Measurements from ENCODE around the gene PPFIA2. TPM values are rescaled to one million over a fixed set of nuclear protein-coding genes. Genes with fewer than 3 reads are reported as not detected.

PPFIA2 gene
- total RNA-seq (2014; rRNA removed): not detected in 2 replicates
- percentile 10 among the genes with signal in this experiment for Bru-seq, nascent RNA
- percentile 9 among the genes with signal in this experiment for BruChase-seq, experiment 1, labeled RNA remaining after a 6-hour chase
- BruChase-seq, experiment 2, labeled RNA remaining after a 2-hour chase: percentile 6 among the genes with signal in this experiment
- long read RNA-seq: 0 reads

GRCh38 chr12:81759190-81760051 lies at the start of gene PPFIA2:
TSS of gene PPFIA2 (minus strand) at chr12:81759350.
- DNase-seq (no peak), ATAC-seq (no peak)
- H3K4me2 ChIP-seq (ENCODE audit: low read length): peak within 1 kb of the TSS; percentile 76
- intact Hi-C loops (cut with micrococcal nuclease): no loop called here
- H4K20me1 ChIP-seq (ENCODE audit: low read length): no peaks in the 10 kb centered on the region
- H3K4me1 ChIP-seq (ENCODE audit: insufficient read depth, low read length): peaks cover 5% of the 10 kb centered on the region; the same call in 1 of the 2 replicates
- H3K27me3 ChIP-seq (ENCODE audit: low read length): peaks cover 35% of the 10 kb centered on the region
- peak within 1 kb of the TSS; percentile 48 for H3K4me3 ChIP-seq (ENCODE audit: low read length)
- BruUV-seq (replicated peaks): no TSS peak
- H3K9ac ChIP-seq (ENCODE audit: low read length): no peak within 1 kb of the TSS
- H3K9me3 ChIP-seq (ENCODE audit: low read length): no peaks in the 10 kb centered on the region
- peak within 1 kb of the TSS; percentile 69 for H2AFZ ChIP-seq (ENCODE audit: low read length)
- no peaks in the 10 kb centered on the region for H3K36me3 ChIP-seq (ENCODE audit: low read depth, low read length)
- POLR2A ChIA-PET (ENCODE audit: unreplicated experiment): no interaction called here
- TF ChIP-seq CTCF (conservative IDR thresholded peaks at IDR 0.05; ENCODE audit: low read depth, low read length) (no peak), EZH2 (IDR thresholded peaks at IDR 0.05; ENCODE audit: low read length, unreplicated experiment) (no peak)
- no peaks in the 10 kb centered on the region for H3K79me2 ChIP-seq (ENCODE audit: low read length)
- no peak within 1 kb of the TSS for H3K27ac ChIP-seq (ENCODE audit: low read length)
- H3F3A ChIP-seq (ENCODE audit: low read length, unreplicated experiment): no peaks in the 10 kb centered on the region
- CTCF ChIA-PET: interaction anchor here (0.6 kb wide), 1 partner anchor 115 kb away, joined by 3 read pairs; no protein-coding TSS in a partner anchor
- no peaks in the 10 kb centered on the region for H3K9me2 ChIP-seq (replicated peaks; ENCODE audit: low read length)

GRCh38 chr12:81800298-81801148 lies 41.4 kb upstream of the PPFIA2 start:
- no peaks in the 10 kb centered on the region for H3K4me1 ChIP-seq (ENCODE audit: insufficient read depth, low read length)
- no peaks in the 10 kb centered on the region; the same call in 1 of the 2 replicates for H3K27me3 ChIP-seq (ENCODE audit: low read length)
- no peaks in the 10 kb centered on the region for H4K20me1 ChIP-seq (ENCODE audit: low read length)
- intact Hi-C loops (cut with micrococcal nuclease): no loop called here
- H3K4me2 ChIP-seq (ENCODE audit: low read length): no peak overlapping the region
- no peaks in the 10 kb centered on the region for H3K9me3 ChIP-seq (ENCODE audit: low read length)
- ATAC-seq (no peak), DNase-seq (no peak)
- TF ChIP-seq EZH2phosphoT487 (IDR thresholded peaks at IDR 0.05; ENCODE audit: borderline replicate concordance, low read length) (no peak), CTCF (conservative IDR thresholded peaks at IDR 0.05; ENCODE audit: low read depth, low read length) (no peak), EZH2 (IDR thresholded peaks at IDR 0.05; ENCODE audit: low read length, unreplicated experiment) (no peak)
- no peaks in the 10 kb centered on the region for H3F3A ChIP-seq (ENCODE audit: low read length, unreplicated experiment)
- H3K9me2 ChIP-seq (replicated peaks; ENCODE audit: low read length): no peaks in the 10 kb centered on the region
- ChIA-PET CTCF (no interaction called here), POLR2A (ENCODE audit: unreplicated experiment) (no interaction called here)
- no peak overlapping the region for H3K9ac ChIP-seq (ENCODE audit: low read length)
- BruUV-seq (replicated peaks): no TSS peak
- no peaks in the 10 kb centered on the region for H3K79me2 ChIP-seq (ENCODE audit: low read length)
- H3K4me3 ChIP-seq (ENCODE audit: low read length): no peak overlapping the region
- H2AFZ ChIP-seq (ENCODE audit: low read length): no peak overlapping the region
- H3K27ac ChIP-seq (ENCODE audit: low read length): no peak overlapping the region
- H3K36me3 ChIP-seq (ENCODE audit: low read depth, low read length): no peaks in the 10 kb centered on the region

All from PC-3 (cell line).